ENCODE measurements around the gene ITGA2B.

DNA sequence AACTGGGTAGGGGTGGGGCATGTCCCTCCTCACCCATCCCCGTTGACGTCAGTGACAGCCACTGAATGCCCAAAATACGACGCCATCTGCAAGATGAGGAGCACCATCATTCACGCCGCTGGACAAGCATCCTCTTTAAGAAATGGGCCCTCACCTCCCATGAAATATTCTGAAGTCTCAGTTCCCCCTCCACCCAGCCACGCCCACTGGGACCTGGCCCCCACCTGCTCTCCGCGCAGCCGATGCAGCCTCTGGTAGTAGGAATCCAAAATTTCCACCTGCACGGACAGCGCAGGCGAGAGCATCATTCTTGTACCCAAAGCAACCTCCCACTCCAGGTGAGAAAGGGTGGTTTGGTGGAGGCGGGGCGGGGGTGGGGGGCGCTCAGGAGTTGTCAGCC lies 5.6 kb downstream of the ITGA2B start:
- TF ChIP-seq, protein P1, sequence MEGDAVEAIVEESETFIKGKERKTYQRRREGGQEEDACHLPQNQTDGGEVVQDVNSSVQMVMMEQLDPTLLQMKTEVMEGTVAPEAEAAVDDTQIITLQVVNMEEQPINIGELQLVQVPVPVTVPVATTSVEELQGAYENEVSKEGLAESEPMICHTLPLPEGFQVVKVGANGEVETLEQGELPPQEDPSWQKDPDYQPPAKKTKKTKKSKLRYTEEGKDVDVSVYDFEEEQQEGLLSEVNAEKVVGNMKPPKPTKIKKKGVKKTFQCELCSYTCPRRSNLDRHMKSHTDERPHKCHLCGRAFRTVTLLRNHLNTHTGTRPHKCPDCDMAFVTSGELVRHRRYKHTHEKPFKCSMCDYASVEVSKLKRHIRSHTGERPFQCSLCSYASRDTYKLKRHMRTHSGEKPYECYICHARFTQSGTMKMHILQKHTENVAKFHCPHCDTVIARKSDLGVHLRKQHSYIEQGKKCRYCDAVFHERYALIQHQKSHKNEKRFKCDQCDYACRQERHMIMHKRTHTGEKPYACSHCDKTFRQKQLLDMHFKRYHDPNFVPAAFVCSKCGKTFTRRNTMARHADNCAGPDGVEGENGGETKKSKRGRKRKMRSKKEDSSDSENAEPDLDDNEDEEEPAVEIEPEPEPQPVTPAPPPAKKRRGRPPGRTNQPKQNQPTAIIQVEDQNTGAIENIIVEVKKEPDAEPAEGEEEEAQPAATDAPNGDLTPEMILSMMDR (optimal IDR thresholded peaks at IDR 0.05 in 1 of 3, IDR thresholded peaks at IDR 0.05 in 1 of 3, conservative IDR thresholded peaks at IDR 0.05 in 1 of 3; ENCODE audit: extremely low read depth in 1 of 3, insufficient read depth in 2 of 3, low read length in 3 of 3), result no peak
- no peak for TF ChIP-seq EZH2 (IDR thresholded peaks at IDR 0.05; ENCODE audit: low read length)
